Brain microvascular endothelial cell (primary cell): ENCODE results near the gene HES5.

Experiments
- DNase-seq: peaks from one replicate; pipeline ENCODE4 v3.0.0-alpha.2; 2020
- H3K27ac ChIP-seq: fragments of 250-450 bp; sonication (Bioruptor Pico); 2 replicates; pipeline ENCODE4 v1.5.1; 2020; ENCODE audit warnings: mild to moderate bottlenecking, moderate library complexity
- H3K27me3 ChIP-seq: fragments of 250-450 bp; sonication (Bioruptor Pico); replicated peaks from 2 replicates; pipeline ENCODE4 v1.5.1; 2020; ENCODE audit warnings: mild to moderate bottlenecking
- H3K36me3 ChIP-seq: fragments of 250-450 bp; sonication (Bioruptor Pico); replicated peaks from 2 replicates; pipeline ENCODE4 v1.5.1; 2020; ENCODE audit warnings: mild to moderate bottlenecking
- H3K4me3 ChIP-seq: 2 replicates; pipeline ENCODE4 v1.5.1; 2011; ENCODE audit warnings: low read depth, mild to moderate bottlenecking, control low read depth, low read length, moderate library complexity
- in situ Hi-C: cut with HindIII; loops from 2 replicates; pipeline ENCODE4 v1.10.0; 2017; ENCODE audit warnings: low sequenced_read_pairs, low pct_ligation_motif_present
- TF ChIP-seq, protein P1 (sequence below): IDR thresholded peaks from 2 replicates; pipeline ENCODE4 v1.5.1; 2011; ENCODE audit warnings: low read depth, mild to moderate bottlenecking, moderate library complexity, low read length, control low read depth, inconsistent platforms; ENCODE audit errors: missing control alignments

The HES5 gene

DNA sequence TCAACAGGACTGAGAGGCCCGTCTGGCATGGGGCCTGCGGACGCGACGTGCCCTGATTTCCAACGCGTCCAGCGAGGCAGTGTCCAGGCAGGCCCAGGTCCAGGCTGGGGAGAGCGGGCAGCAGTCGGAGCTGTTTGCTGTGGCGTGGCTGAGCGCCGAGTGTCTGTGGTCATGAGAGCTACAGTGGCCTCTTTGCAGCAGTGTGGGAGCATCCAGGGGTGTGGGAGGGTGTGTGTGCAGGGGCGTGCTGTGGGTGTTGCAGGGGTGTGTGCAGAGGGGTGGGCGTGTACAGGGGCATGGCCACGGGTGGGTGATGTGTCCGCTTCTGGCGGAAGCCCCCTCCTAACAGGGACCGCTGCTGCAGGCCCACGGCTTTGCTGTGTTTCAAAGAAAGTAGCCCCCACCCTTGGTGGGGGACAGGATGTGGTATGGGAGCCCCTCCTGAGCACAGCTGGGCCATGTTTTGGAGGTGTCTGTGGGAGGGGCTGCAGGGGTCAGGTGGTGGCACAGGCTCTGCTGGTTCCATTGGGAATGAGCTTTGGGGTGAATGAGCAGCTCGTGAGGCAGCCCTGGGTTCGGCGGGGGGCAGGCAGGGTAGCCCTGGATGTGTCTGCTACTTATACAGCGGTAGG lies 36.3 kb downstream of the HES5 start:
- no peak overlapping the region for H3K27ac ChIP-seq

DNA sequence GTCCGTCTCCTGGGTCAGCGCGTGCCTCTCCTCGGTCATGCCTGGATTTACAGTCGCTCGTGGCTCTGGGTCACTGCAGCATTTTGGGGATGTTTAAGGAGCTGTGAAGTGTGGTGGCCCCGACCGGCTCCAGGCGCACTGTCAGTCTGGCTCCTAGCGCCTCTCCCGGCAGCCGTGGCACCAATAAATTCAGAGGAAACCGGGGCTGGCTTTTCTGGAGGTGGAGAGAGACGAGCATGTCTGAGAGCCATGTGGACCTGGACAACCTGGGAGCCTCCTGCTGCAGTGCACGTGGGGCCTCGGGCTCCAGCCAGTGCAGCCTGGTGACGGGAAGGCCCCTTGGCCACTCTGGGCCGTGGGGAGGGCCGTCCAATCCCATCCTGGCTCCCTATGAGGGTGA lies 36.8 kb downstream of the HES5 start:
- H3K27me3 ChIP-seq, result no peaks in the 10 kb centered on the region
- H3K27ac ChIP-seq, result no peak overlapping the region
- in situ Hi-C loops, result no loop called here

More for the DNA sequence above, 36.3 kb downstream of the HES5 start:
- no peak for DNase-seq
- in situ Hi-C loops, result no loop called here
- H3K4me3 ChIP-seq, result no peak overlapping the region
- TF ChIP-seq, protein P1, sequence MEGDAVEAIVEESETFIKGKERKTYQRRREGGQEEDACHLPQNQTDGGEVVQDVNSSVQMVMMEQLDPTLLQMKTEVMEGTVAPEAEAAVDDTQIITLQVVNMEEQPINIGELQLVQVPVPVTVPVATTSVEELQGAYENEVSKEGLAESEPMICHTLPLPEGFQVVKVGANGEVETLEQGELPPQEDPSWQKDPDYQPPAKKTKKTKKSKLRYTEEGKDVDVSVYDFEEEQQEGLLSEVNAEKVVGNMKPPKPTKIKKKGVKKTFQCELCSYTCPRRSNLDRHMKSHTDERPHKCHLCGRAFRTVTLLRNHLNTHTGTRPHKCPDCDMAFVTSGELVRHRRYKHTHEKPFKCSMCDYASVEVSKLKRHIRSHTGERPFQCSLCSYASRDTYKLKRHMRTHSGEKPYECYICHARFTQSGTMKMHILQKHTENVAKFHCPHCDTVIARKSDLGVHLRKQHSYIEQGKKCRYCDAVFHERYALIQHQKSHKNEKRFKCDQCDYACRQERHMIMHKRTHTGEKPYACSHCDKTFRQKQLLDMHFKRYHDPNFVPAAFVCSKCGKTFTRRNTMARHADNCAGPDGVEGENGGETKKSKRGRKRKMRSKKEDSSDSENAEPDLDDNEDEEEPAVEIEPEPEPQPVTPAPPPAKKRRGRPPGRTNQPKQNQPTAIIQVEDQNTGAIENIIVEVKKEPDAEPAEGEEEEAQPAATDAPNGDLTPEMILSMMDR, result no peak
- H3K27me3 ChIP-seq, result no peaks in the 10 kb centered on the region
- H3K36me3 ChIP-seq, result no peaks in the 10 kb centered on the region

DNA sequence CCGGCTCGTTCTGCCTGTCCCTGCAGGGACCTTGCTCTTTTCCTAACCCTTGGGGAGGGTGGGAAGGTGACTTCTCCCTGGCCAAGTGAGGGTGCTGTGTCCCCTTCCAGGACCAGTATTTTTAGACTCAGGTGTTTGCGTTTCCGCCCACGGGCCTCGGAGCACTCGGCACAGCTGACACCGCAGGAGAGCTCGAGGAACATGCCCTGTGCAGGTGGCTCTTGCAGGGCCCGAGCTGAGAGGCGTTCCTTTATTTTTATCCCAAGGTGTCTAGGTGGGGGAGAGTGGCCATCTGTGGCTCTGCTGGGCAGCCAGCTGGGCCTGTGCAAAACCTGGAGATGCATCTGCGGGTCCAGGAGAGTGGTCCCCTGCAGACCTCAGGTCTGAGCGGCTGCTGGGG lies 38.0 kb downstream of the HES5 start:
- TF ChIP-seq, protein P1, result no peak
- Histone ChIP-seq H3K36me3 (no peaks in the 10 kb centered on the region), H3K4me3 (no peak overlapping the region), H3K27me3 (no peaks in the 10 kb centered on the region), H3K27ac (no peak overlapping the region)
- DNase-seq, result no peak
- in situ Hi-C loops, result no loop called here

More for the DNA sequence above, 36.8 kb downstream of the HES5 start:
- Histone ChIP-seq H3K36me3 (no peaks in the 10 kb centered on the region), H3K4me3 (no peak overlapping the region)
- DNase-seq, result no peak
- TF ChIP-seq, protein P1, result no peak

DNA sequence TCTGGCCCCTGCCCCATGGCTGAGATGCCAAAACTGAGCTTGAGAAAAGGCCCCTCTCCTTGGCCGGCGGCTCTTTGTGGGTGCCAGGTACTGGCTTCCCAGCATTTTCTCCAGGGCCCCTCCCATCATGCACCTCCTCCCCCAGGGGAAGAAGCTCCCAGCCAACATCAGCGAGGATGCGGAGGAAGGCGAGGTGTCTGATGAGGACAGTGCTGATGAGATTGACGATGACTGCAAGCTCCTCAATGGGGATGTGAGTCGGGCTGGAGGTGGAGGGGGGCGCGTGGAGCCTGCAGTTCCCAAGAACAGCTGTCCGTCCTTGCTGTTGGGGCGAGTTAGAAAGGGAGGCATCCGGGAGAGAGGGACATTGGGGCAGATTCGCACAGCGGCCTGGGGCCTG lies 40.4 kb downstream of the HES5 start:
- in situ Hi-C loops, result no loop called here
- Histone ChIP-seq H3K27me3 (no peaks in the 10 kb centered on the region), H3K4me3 (no peak overlapping the region), H3K36me3 (no peaks in the 10 kb centered on the region), H3K27ac (no peak overlapping the region)
- TF ChIP-seq, protein P1, result no peak
- DNase-seq, result no peak

DNA sequence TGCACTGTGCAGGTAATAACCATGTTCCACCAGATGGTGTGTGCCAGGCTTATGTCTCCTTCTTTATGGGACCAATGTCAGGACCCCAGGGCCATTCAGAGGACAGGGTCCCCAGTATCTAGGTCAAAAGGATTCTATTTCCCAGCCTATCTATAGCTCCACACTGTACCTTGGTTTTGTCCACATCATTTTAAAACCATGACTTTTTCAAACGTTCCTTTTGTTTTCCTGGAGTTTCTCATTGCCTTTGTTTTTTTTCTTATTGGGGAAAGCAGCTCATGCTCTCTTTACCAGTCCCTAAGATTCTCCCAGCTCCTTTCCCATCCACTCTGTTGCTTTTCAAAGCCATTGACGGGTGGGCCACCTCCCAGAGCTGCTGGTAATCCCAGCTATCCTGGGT lies 41.4 kb downstream of the HES5 start:
- DNase-seq, result no peak
- in situ Hi-C loops, result no loop called here
- H3K36me3 ChIP-seq, result no peaks in the 10 kb centered on the region
- H3K4me3 ChIP-seq, result no peak overlapping the region
- H3K27ac ChIP-seq, result no peak overlapping the region
- TF ChIP-seq, protein P1, result no peak
- no peaks in the 10 kb centered on the region for H3K27me3 ChIP-seq

DNA sequence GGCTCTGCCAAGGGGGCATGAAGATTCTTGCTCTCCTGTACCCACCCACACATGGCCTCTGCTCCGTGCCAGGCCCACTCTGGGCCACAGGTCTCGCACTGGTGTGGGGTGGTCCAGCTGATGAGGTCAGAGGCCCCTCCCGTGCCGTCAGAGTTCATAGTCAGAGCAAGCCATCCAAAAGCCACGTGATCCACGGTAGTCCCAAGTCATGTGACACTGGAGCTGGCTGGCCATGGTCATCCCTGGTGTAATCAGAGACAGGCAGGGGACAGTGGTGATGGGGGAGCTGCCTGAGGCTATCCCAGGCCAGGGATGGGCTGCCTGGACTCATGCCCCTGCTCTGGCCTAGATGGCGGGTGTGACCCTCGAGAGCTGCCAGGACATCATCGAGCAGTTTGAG lies 43.5 kb downstream of the HES5 start:
- H3K27ac ChIP-seq, result no peak overlapping the region
- H3K36me3 ChIP-seq, result no peaks in the 10 kb centered on the region
- TF ChIP-seq, protein P1, result no peak
- DNase-seq, result no peak
- H3K27me3 ChIP-seq, result no peaks in the 10 kb centered on the region
- in situ Hi-C loops, result no loop called here
- H3K4me3 ChIP-seq, result no peak overlapping the region
